ENCODE measurements around the gene ATF1.
"Not testable (repeated sequence)": the region's sequence is repeated elsewhere in the genome, so short reads cannot be mapped to it uniquely, and the experiment has no call there.

Gene ATF1

DNA sequence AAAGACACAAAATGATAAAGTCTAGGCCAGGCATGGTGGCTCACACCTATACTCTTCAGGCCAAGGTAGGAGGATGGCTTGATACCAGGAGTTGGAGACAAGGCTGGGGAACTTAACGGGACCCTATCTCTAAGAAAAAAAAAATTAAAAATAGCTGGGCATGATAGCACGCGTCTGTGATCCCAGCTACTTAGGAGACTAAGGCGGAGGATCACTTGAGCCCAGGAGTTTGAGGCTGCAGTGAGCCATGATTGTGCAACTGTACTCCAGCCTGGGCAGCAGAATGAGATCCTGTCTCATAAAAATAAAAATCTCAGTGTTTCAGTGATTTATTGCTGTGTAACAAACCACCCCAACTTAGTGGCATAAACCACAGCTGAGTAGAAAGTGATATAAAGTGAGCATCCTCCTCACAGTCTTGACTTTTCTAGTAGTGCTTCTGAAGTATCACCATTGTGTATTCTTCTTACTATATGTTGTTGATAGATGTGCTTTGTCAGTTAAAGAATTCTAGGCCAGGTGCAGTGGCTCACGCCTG, 10.6 kb upstream of the ATF1 start:
- DNase-seq, result no peak

DNA sequence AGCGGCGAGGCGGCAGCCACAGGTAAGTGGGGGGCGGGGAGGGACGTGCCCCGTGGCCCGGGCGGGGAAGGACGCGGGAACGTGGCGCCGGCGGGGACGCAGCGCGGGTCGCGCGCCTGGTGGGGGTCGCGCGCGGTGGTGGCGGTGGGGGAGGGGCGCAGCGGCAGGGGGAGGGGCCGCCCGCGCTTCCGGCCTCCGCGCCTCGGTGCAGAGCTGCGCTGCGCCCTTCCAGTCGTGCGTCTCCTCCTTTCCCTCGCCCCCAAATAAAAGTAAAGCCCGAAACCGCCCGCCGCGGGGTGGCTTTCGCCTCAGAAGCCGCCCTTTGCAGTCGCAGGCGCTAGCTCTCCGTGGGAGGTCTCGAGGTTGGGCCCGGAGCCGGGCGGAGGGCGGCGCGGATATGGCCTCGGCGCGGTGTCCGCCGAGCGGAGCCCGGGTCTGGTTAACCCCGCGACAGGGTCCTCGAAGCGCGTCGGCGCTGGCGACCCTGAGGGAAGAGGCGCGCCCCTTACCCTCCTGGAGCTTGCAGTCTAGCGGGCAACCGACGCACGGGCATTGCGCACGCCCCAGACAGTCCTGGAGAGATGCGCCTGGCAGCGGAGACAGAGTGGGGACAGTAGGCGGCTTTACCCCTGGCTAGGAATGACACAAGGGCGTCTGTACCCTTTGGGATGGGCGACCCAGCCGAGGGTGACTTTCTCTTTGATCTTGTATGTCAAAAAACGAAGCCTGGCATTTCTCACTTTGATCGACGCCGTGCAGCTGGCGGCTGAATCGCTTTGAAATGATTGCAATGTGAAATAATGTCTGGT, 589 bp downstream of the ATF1 start:
- peak; percentile 72 for DNase-seq

DNA sequence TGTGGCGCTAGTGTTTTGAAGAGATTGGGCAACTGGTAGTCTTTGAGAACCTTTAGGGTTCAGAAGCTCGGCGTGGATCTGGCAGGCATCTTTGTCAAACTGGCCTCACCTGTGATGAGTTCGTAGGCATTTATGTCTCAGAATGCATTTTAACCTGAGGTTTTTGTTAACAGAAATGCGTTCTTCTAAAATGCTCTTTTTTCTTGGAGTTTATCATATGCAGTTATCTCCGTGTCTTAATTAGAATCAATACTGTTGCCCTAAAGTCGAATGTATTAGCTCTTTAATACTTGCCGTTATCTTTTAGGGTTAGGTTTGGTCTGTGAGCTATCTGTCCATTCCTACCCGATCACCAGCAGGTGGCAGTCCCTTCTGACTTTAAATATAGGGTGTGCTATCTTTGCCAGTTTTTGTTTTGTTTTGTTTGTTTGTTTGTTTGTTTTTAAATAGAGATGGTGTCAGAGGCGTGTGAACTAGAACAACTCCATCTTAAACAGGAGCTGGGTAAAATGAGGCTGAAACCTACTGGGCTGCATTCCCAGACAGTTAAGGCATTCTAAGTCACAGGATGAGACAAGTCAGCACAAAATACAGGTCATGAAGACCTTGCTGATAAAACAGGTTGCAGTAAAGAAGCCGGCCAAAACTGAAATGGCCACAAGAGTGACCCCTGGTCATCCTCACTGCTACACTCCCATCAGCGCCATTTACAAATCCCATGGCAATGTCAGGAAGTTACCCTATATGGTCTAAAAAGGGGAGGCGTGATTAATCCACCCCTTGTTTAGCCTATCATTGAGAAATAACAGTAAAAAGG, 1.4 kb downstream of the ATF1 start:
- peak; percentile 1 for DNase-seq

DNA sequence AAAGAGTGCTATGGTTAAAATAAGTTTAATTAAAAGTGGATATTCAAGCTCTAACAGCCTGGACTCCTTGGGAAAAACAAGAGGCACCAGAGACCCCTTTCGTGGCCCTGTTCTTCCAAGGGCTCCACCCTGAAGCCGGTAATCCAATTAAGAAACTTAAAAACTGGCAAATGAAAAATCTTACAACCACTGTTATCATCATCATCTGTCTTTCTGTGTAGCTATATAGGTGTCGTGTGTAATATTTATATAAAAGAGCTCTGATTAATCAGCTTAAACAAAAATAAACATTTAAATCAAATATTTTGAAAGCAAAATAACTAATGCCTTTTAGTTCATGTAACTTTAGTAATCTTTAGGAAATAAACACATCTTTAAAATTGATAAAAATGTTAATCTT, 4.5 kb downstream of the ATF1 start:
- no peak for DNase-seq

DNA sequence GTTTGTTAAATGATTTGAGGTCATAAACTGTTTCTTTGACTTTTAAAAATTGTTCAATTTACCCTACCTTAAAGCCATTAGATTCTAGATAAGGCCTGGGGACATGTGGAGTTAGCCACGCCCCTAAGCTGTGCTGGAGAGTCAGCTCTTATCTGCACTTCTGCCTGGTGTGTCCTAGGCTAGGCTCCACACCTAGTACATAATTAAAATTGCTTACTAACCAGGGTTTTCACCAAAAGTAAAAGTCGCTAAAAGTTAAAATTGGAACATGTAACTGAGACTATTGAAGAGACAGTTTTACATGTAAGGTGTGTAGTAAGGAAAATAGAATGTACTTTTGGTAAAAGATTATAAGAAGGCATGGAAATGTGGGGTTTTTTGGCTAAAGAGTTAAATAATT, 4.9 kb downstream of the ATF1 start:
- DNase-seq, result not testable (repeated sequence)

DNA sequence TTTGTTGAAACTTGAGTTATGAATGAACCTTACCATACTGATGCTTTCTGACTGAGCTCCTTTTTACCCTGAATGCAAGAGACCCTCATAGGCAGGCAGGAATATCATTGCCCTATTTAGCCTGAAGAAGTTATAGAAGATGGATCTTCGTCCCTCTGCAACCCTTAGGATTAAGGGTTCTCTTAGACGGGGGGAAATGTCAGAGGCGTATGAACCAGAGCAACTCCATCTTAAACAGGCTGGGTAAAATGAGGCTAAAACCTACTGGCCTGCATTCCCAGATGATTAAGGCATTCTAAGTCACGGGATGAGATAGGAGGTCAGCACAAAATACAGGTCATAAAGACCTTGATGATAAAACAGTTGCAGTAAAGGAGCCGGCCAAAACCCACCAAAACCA, 7.5 kb downstream of the ATF1 start:
- no peak for DNase-seq

DNA sequence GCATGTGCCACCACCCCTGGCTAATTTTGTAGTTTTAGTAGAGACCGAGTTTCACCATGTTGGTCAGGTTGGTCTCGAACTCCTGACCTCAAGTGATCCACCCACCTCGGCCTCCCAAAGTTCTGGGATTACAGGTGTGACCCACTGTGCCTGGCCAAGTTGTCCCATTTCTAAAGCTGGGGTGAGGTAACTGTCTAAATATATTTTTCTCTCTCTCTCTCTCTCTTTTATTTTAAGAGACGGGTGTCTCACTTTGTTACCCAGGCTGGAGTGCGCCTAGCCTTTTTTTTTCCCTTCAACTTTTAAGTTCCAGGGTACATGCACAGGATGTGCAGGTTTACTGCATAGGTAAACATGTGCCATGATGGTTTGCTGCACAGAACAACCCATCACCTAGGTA, 8.6 kb downstream of the ATF1 start:
- no peak for DNase-seq

DNA sequence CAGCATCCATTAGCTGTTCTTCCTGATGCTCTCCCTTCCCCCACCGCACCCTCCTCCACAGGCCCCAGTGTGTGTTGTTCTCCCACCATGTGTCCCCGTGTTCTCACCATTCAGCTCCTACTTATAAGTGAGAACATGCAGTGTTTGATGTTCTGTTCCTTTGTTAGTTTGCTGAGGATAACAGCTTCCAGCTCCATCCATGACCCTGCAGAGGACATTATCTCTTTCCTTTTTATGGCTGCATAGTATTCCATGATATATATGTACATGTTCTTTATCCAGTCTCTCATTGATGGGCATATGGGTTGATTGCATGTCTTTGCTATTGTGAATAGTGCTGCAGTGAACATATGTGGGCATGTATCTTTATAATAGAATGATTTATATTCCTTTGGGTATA, 9.0 kb downstream of the ATF1 start:
- no peak for DNase-seq

DNA sequence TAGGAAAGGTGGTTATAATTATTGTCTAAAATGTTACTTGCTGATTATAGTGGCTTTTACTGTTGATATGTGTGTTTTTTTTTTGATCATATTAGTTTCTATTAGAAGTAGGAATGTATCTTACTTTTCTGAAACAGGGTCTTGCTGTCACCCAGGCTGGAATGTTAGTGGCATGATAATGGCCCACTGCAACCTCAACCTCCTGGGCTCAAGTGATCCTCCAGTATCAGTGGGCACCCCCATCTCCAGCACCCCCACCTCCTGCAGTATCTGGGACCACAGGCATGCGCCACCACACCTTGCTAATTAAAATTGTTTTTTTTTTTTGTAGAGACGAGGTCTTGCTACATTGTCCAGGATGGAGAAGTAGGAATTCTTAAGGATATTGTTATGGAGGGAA, 11.3 kb downstream of the ATF1 start:
- DNase-seq, result no peak

DNA sequence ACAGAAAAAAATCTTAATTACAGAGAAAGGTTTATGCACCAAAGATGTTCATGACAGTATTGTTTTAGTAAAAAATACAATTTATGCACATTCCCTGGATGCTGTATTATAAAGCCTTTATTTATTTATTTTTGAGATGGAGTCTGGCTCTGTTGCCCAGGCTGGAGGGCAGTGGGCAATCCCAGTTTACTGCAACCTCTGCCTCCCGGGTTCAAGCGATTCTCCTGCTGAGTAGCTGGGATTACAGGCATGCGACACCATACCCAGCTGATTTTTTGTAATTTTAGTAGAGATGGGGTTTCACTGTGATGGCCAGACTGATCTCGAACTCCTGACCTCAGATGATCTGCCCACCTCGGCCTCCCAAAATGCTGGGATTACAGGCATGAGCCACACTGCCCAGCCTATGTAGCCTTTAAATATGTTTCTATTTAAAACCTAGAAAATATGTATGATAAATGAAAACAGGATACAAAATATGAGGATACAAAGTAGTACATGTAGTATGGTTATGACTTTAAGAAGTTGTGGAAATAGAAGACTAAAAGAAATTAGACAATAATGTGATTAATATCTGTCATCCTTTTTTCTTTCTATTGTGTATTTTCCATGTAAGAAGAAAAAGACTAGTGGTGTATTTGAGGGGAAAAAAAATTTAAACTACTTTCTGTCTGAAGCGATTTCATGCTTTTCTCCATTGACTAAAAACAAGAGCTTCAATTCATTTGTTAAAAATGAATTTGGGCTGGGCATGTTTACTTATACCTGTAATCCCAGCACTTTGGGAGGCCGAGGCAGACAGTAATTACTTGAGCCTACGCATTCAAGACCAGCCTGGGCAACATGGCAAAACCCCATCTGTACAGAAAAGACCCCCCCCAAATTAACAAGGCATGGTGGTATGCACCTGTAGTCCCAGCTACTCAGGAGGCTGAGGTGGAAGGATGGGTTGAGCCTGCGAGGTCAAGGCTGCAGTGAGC, 13.1 kb downstream of the ATF1 start:
- DNase-seq, result no peak

DNA sequence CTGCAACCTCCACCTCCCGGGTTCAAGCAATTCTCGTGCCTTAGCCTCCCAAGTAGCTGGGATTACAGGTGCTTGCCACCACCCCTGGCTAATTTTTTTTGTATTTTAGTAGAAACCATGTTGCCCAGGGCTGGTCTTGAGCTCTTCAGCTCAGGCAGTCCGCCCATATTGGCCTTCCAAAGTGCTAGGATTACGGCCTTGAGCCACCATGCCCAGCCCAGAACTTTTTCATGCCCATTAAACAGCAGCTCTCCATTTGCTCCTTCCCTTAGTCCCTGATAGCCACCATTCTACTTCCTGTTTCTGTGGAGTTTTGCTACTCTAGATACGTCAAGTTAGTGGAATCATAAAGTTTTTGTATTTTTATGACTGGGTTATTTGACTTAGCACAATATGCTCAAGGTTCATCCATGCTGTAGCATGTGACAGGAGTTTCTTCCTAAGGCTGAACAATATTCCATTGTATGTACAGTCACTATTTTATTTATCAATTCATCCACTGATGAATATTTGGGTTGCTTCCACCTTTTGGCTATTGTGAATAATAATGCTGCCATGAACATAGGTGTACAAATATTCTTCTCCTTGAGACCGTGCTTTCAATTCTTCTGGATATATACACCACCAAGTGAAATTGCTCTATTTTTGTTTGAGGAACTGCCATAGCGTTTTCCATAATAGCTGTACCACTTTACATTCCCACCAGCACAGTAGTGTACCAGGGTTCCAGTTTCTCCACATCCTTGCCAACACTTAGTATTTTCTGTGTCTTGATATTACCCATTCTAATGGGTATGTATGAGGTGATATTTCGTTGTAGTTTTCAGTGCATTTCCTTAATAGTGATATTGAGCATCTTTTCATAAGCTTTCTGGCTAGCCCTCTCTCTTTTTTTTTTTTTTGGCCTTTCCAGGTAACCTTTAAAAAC, 15.0 kb downstream of the ATF1 start:
- no peak for DNase-seq

DNA sequence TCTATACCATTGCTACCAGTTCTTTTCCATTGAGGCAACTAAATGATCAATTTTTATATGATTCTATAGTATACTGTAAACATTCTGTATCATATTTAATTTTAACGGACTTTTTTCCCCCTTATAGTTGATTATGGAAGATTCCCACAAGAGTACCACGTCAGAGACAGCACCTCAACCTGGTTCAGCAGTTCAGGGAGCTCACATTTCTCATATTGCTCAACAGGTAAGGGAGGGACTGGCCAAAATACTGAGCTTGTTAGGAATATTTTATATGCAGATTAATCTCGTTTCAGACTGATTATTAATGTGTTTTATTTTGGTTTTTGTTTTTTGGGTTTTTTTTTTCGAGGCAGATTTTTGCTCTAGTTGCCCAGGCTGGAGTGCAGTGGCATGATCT, 16.1 kb downstream of the ATF1 start:
- DNase-seq, result no peak

DNA sequence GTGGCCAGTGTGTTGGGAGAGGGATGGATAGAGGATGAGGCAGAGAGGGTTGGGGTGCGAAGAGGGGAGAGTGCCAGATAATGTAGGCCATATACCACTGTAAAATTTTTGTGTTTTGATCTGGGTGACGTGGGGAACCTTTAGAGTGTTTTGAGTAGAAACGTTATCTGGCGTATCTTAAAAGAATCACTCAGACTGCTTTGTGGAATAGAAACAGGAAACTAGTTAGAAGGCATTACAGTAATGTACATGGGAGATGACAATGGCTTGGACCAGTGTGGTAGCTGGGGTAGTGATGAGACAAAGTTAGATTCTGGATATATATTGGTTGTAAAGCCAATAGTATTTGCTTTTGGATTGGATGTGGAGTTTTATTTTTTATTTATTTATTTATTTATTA, 20.6 kb downstream of the ATF1 start:
- no peak for DNase-seq

DNA sequence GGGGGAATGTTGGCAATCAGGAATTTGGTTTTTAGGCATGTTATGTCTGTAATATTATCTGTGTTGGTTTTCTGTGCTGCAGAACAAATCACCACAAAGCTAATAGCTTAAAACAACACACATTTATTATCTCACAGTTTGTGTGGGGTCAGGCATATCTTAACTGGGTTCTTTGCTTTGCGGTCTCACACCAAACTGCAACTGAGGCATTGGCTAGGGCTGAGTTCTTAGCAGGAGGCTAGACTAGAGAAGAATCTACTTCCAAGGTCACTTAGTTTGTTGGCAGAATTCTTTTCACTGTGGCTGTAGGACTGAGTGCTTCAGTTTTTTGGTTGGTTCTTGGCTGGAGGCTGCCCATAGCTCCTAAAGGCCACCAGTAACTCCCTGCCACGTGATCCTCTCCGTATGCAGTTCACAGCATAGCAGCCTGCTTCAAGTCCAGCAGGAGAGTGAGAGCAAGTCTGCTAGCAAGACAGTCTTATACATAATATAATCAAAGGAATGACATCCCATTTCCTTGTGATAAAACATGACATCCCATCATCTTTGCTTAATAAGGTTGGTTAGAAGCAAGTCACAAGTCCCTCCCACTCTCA, 21.6 kb downstream of the ATF1 start:
- DNase-seq, result no peak

DNA sequence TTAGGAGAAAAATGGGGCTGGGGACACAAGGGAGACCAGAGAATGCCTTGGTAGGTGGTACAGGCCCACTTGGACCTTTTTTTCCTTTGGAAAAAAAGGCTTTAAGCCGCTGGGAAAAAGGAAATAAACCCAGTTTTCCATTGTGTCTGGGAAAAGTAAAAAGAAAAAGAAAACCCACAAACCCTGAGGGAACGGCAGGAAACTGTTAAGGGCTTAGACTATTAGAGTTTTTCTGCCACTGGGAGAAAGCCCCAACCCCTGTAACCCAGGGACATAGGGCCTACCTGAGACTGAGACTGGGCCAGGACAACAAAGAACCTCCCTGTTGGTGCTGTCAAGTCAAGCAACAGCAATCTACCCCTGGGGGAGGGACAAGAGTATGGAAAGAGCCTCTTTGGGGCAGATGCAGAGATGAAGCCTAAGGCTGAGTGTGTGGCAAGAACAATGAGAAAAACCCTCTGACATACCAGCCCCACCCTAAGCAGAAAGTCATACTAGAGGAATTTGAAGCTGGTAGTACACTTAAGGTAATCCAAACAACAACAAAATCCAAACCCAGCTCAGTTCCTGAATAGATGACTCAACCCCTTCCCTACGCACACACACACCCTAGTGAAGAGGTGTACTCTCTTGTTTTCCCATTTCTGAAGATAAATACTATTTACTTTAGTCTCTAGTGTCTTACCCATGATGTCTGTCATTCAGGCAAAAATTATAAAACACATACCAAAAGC, 22.8 kb downstream of the ATF1 start:
- no peak for DNase-seq

DNA sequence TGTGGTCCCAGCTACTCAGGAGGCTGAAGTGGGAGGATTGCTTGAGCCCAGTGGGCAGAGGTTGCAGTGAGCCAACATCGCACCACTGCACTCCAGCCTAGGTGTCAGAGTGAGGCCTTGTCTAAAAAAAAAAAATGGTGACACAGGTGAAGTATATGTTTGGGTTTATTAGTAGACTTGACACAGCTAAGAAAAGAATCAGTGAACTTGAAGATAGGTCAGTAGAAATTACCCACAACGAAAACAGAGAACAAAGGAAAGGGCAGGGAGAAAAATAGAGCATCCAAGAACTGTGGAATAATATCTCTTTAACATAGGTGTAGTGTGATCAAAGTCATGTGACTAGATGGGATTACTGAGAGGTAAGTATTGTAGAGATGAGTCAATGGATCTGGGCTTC, 23.7 kb downstream of the ATF1 start:
- DNase-seq, result no peak

DNA sequence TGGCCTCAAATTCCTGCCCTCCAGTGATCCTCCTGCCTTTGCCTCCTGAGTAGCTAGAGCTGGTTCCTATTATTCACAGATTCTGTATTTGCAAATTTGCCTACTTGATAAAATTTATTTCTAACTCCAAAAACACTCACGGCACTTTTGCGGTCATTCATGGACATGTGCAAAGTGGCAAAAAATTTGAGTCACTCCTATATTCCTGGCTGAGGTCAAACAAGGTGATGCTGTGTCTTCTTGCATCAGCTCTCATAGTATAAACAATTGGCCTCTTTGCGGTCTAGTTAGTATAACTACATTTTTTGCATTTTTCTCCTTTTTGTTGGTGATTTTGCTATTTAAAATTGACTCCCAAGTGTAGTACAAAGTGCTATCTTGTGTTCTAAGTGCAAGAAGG, 24.7 kb downstream of the ATF1 start:
- DNase-seq, result no peak

DNA sequence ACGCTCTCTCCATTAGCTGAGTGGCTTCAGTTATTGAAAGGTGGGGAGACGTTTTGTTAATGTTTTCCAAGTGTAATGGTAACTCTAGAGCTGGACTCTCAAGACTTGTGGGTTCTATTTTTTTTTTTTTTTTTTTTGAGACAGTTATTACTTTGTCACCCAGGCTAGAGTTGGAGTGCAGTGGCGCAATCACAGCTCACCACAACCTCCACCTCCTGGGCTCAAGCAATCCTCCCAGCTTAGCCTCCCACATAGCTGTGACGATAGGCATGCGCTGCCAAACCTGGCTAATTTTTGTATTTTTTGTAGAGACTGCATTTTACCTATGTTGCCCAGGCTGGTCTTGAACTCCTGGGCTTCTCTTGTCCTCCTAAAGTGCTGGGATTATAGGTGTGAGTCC, 26.2 kb downstream of the ATF1 start:
- no peak for DNase-seq

DNA sequence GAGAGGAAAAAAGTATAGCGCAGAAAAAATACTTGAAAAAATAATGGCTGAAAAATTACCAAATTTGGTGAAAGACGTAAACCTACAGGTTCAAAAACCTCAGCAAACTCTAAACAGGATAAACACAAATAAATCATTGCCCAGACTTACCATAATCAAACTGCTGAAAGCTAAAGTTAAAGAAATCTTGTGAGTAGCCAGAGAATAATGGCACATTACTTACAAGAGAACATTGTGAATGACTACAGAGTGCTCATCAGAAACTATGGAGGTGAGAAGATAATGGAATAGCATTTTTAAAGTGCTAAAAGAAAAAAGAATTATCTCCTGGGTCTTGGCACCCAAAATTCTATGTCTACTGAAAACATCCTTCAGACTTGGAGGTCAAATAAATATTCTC, 36.0 kb downstream of the ATF1 start:
- no peak for DNase-seq

DNA sequence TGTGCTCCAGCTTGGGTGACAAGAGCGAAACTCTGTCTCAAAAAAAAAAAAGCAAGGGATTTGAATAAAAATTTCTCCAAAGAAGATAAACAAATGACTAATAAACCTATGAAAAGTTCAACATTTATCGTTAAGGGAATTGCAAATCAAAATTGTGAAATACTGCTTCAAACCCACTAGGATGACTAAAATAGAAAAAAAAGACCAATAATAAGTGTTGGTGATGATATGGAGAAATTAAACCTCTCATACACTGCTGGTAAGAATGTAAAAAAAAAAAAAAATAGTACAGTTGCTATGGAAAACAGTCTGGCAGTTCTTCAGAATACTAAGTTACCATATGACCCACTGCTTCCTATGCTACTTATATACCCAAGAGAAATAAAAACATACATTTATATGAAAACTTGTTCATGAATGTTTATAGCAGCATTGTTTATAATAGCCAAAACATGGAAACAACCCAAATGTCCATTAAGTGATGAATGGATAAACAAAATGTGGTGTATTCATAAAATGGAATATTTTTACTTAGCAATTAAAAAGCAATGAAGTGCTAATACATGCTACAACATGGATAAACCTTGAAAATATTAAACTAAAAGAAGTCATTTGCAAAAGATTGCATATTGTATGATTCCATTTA, 39.5 kb downstream of the ATF1 start:
- no peak for DNase-seq
